SK-N-SH (cell line): Measurements from ENCODE around the gene RARB. TPM values are rescaled to one million over a fixed set of nuclear protein-coding genes. Genes with fewer than 3 reads are reported as not detected.

Source experiments
- CTCF ChIA-PET: fragments of 300-600, 350-600 bp; formaldehyde crosslinking; extraction: SDS; loops from one replicate; lab custom pipeline; 2021; lab: Yijun Ruan, JAX
- POLR2A ChIA-PET: fragments of 350-600 bp; sonication (Branson Sonifier 250); formaldehyde crosslinking; extraction: SDS; loops from one replicate; lab custom pipeline; 2020; ENCODE audit warnings: antibody characterized with exemption, inconsistent platforms; lab: Yijun Ruan, JAX
- DNase-seq: peaks from one replicate; pipeline ENCODE4 v3.0.0; 2012
- H2AFZ ChIP-seq: fragments of 200-600 bp; sonication (generic); 2 replicates; pipeline ENCODE4 v1.8.1; 2016; ENCODE audit warnings: antibody characterized with exemption, mild to moderate bottlenecking, low read depth
- H3F3A ChIP-seq: fragments of 200-600 bp; sonication (generic); replicated peaks from 2 replicates; pipeline ENCODE3; 2016; ENCODE audit warnings: antibody characterized with exemption, mild to moderate bottlenecking; ENCODE audit not compliant: insufficient read depth
- H3K27ac ChIP-seq, 2 experiments: fragments of 200-500 bp in 1 of 2; fragments of 200-600 bp in 1 of 2; sonication (Bioruptor generic) in 1 of 2; sonication (generic), shearing (Covaris generic) in 1 of 2; 2 replicates each; pipeline versions ENCODE4 v1.5.1 to v1.6.1; 2014 to 2016; ENCODE audit warnings: low read depth in 2 of 2, inconsistent platforms in 1 of 2, low read length in 1 of 2, mild to moderate bottlenecking in 1 of 2, mixed read lengths in 1 of 2
- H3K27me3 ChIP-seq: fragments of 200-600 bp; sonication (generic), shearing (Covaris generic); 2 replicates; pipeline ENCODE4 v1.6.1; 2016; ENCODE audit warnings: mixed run types; ENCODE audit not compliant: insufficient read depth
- H3K36me3 ChIP-seq, 2 experiments: fragments of 200-500 bp in 1 of 2; fragments of 200-600 bp in 1 of 2; sonication (Bioruptor generic) in 1 of 2; sonication (generic) in 1 of 2; replicated peaks in 1 of 2; 2 replicates each; pipeline versions ENCODE3 to v1.5.1; 2014 to 2016; ENCODE audit warnings: low read length in 1 of 2, mild to moderate bottlenecking in 1 of 2; ENCODE audit not compliant: insufficient read depth in 2 of 2, control insufficient read depth in 1 of 2
- H3K4me1 ChIP-seq, 2 experiments: fragments of 200-500 bp in 1 of 2; fragments of 200-600 bp in 1 of 2; sonication (Bioruptor generic) in 1 of 2; sonication (generic), shearing (Covaris generic) in 1 of 2; 2 replicates each; pipeline versions ENCODE4 v1.5.1 to v1.6.1; 2014 to 2016; ENCODE audit warnings: low read depth in 1 of 2, low read length in 1 of 2, mixed run types in 1 of 2; ENCODE audit not compliant: insufficient read depth in 2 of 2, control insufficient read depth in 1 of 2
- H3K4me2 ChIP-seq: fragments of 200-600 bp; sonication (generic), shearing (Covaris generic); 2 replicates; pipeline ENCODE4 v1.6.1; 2017; ENCODE audit warnings: mixed run types
- H3K4me3 ChIP-seq, 2 experiments: fragments of 200-500 bp in 1 of 2; fragments of 200-600 bp in 1 of 2; sonication (Bioruptor generic) in 1 of 2; sonication (generic), shearing (Covaris generic) in 1 of 2; 2 replicates each; pipeline versions ENCODE4 v1.5.1 to v1.8.1; 2014 to 2016; ENCODE audit warnings: low read depth in 2 of 2, inconsistent platforms in 1 of 2, low read length in 1 of 2, mild to moderate bottlenecking in 1 of 2, mixed read lengths in 1 of 2, moderate library complexity in 1 of 2
- H3K79me2 ChIP-seq: fragments of 200-600 bp; sonication (generic); 2 replicates; pipeline ENCODE4 v1.8.1; 2017; ENCODE audit warnings: mild to moderate bottlenecking; ENCODE audit not compliant: insufficient read depth
- H3K9ac ChIP-seq: fragments of 200-600 bp; sonication (generic); 2 replicates; pipeline ENCODE4 v1.6.1; 2017; ENCODE audit warnings: mixed run types
- H3K9me2 ChIP-seq: fragments of 200-600 bp; sonication (generic); 2 replicates; pipeline ENCODE4 v1.6.1; 2017; ENCODE audit warnings: mixed run types
- H3K9me3 ChIP-seq: fragments of 200-600 bp; sonication (generic); 2 replicates; pipeline ENCODE4 v1.6.1; 2017; ENCODE audit warnings: mixed run types, mild to moderate bottlenecking, moderate library complexity
- H4K20me1 ChIP-seq: fragments of 200-600 bp; sonication (generic); 2 replicates; pipeline ENCODE4 v1.6.1; 2017; ENCODE audit warnings: mild to moderate bottlenecking, mixed run types; ENCODE audit not compliant: insufficient read depth
- CHD2 ChIP-seq: fragments of 150-350 bp; IDR thresholded peaks from 2 replicates; pipeline ENCODE4 v1.6.1; 2018; ENCODE audit warnings: low read length; ENCODE audit not compliant: partially characterized antibody
- ELF1 ChIP-seq: IDR thresholded peaks from 2 replicates; pipeline ENCODE4 v1.4.0; 2012
- EZH2phosphoT487 ChIP-seq: fragments of 200-600 bp; sonication (generic); IDR thresholded peaks from 2 replicates; pipeline ENCODE4 v1.6.1; 2017; ENCODE audit warnings: low read depth, mixed run types, mild to moderate bottlenecking, antibody characterized with exemption, moderate library complexity, borderline replicate concordance
- FOSL2 ChIP-seq: IDR thresholded peaks from 2 replicates; pipeline ENCODE4 v1.4.0; 2012; ENCODE audit warnings: low read depth, mild to moderate bottlenecking, moderate library complexity, borderline replicate concordance
- FOXJ3 ChIP-seq: sonication (generic); formaldehyde crosslinking; IDR thresholded peaks from 2 replicates; pipeline ENCODE4 v1.5.1; 2020; ENCODE audit warnings: mild to moderate bottlenecking, missing genetic modification reagents
- GABPA ChIP-seq: IDR thresholded peaks from 2 replicates; pipeline ENCODE4 v1.4.0; 2012; ENCODE audit warnings: low read depth, mild to moderate bottlenecking
- JUND ChIP-seq: IDR thresholded peaks from 2 replicates; pipeline ENCODE4 v1.4.0; 2012
- MEF2A ChIP-seq: IDR thresholded peaks from 2 replicates; pipeline ENCODE4 v1.4.0; 2012; ENCODE audit warnings: low read depth, borderline replicate concordance
- MXI1 ChIP-seq: IDR thresholded peaks from 2 replicates; pipeline ENCODE4 v1.6.1; 2012; ENCODE audit warnings: mild to moderate bottlenecking, low read depth, low read length, improper control_type of control experiment
- NRF1 ChIP-seq: IDR thresholded peaks from 2 replicates; pipeline ENCODE4 v1.6.1; 2012; ENCODE audit warnings: low read depth, mild to moderate bottlenecking, low read length
- RFX5 ChIP-seq: IDR thresholded peaks from 2 replicates; pipeline ENCODE4 v1.6.1; 2012; ENCODE audit warnings: mild to moderate bottlenecking, improper control_type of control experiment, low read length
- SIN3A ChIP-seq: IDR thresholded peaks from 2 replicates; pipeline ENCODE4 v1.6.1; 2012; ENCODE audit warnings: low read depth, mild to moderate bottlenecking, low read length, moderate library complexity, borderline replicate concordance
- SMC3 ChIP-seq: IDR thresholded peaks from 2 replicates; pipeline ENCODE4 v1.6.1; 2012; ENCODE audit warnings: low read depth, low read length, improper control_type of control experiment
- TAF1 ChIP-seq: IDR thresholded peaks from 2 replicates; pipeline ENCODE4 v1.6.1; 2012; ENCODE audit warnings: low read depth, mild to moderate bottlenecking, low read length, moderate library complexity, borderline replicate concordance
- TCF12 ChIP-seq: IDR thresholded peaks from 2 replicates; pipeline ENCODE4 v1.4.0; 2012
- TEAD4 ChIP-seq: IDR thresholded peaks from 2 replicates; pipeline ENCODE4 v1.4.0; 2012; ENCODE audit warnings: mild to moderate bottlenecking, borderline replicate concordance; ENCODE audit not compliant: insufficient read depth
- YY1 ChIP-seq: IDR thresholded peaks from 2 replicates; pipeline ENCODE4 v1.4.0; 2012; ENCODE audit warnings: low read depth, mild to moderate bottlenecking
- WGBS: methylation state at CpG from one replicate; pipeline ENCODE4 v1.1.6; 2017; ENCODE audit warnings: low lambda C conversion rate; 5-methylcytosine and 5-hydroxymethylcytosine counted together
- polyA plus RNA-seq, 3 experiments: library from polyadenylated mRNA; depleted of rRNA; stranded (reverse); fragments of >200 nt; gene quantifications; 2 replicates each; pipeline ENCODE4 v1.2.3, GENCODE V29; 2012
- TF ChIP-seq, protein P1 (sequence below): fragments of 150-350 bp; IDR thresholded peaks from 2 replicates; pipeline ENCODE4 v1.6.1; 2016; ENCODE audit warnings: mild to moderate bottlenecking, low read depth, low read length
- TF ChIP-seq, protein P2 (sequence below): IDR thresholded peaks from 2 replicates; pipeline ENCODE4 v1.6.1; 2012; ENCODE audit warnings: mild to moderate bottlenecking, low read depth, low read length, moderate library complexity

RARB gene
- polyA plus RNA-seq, 1 of the 3 experiments (the other 2 are of a cell fraction) = 10.7 TPM

DNA sequence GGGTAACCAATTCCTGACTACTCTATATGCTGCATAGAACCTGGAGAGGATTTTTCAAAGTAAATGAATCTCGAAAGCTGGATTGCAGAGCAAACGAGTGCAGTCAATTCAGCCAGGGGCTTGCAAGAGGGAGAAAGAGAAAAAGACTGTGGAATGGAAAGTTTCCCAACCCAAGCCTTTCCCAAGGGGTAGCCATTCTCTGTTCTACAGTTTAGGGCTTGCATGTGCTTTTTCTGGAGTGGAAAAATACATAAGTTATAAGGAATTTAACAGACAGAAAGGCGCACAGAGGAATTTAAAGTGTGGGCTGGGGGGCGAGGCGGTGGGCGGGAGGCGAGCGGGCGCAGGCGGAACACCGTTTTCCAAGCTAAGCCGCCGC lies 511 bp upstream of the RARB start:
- peak; percentile 24 for DNase-seq
- peaks cover 11 to 26% of the 10 kb centered on the region in 2 experiments; a peak in 3 of 4 replicates for H3K4me1 ChIP-seq
- ChIA-PET POLR2A (interaction anchor here (0.8 to 1.3 kb wide), 7 partner anchors 17 to 714 kb away, joined by 3 to 4 read pairs (median 3); no protein-coding TSS in a partner anchor), CTCF (interaction anchor here (0.8 to 5.0 kb wide), 8 partner anchors 14 to 474 kb away, joined by 3 to 40 read pairs (median 4); no protein-coding TSS in a partner anchor)
- H3F3A ChIP-seq = peaks cover 31% of the 10 kb centered on the region
- peak overlapping the region; percentile 16; the same call in 1 of the 2 replicates for H2AFZ ChIP-seq
- H3K27me3 ChIP-seq = no peaks in the 10 kb centered on the region
- H3K9me3 ChIP-seq = no peaks in the 10 kb centered on the region
- no peaks in the 10 kb centered on the region for H3K36me3 ChIP-seq
- peak overlapping the region; percentile 80 for H3K4me2 ChIP-seq
- H3K9me2 ChIP-seq = no peaks in the 10 kb centered on the region
- H3K27ac ChIP-seq = peak overlapping the region; percentile 89 to 97
- H3K79me2 ChIP-seq = peaks cover 43% of the 10 kb centered on the region
- TF ChIP-seq MXI1 (no peak), TAF1 (no peak), RFX5 (no peak), EZH2phosphoT487 (no peak), GABPA (no peak), FOSL2 (no peak), FOXJ3 (no peak), YY1 (no peak), MEF2A (no peak), ELF1 (no peak), CHD2 (no peak), JUND (no peak), NRF1 (no peak), TEAD4 (no peak), TCF12 (no peak), SIN3A (no peak), SMC3 (no peak)
- TF ChIP-seq, protein P1, sequence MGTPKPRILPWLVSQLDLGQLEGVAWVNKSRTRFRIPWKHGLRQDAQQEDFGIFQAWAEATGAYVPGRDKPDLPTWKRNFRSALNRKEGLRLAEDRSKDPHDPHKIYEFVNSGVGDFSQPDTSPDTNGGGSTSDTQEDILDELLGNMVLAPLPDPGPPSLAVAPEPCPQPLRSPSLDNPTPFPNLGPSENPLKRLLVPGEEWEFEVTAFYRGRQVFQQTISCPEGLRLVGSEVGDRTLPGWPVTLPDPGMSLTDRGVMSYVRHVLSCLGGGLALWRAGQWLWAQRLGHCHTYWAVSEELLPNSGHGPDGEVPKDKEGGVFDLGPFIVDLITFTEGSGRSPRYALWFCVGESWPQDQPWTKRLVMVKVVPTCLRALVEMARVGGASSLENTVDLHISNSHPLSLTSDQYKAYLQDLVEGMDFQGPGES = no peak
- TF ChIP-seq, protein P2, sequence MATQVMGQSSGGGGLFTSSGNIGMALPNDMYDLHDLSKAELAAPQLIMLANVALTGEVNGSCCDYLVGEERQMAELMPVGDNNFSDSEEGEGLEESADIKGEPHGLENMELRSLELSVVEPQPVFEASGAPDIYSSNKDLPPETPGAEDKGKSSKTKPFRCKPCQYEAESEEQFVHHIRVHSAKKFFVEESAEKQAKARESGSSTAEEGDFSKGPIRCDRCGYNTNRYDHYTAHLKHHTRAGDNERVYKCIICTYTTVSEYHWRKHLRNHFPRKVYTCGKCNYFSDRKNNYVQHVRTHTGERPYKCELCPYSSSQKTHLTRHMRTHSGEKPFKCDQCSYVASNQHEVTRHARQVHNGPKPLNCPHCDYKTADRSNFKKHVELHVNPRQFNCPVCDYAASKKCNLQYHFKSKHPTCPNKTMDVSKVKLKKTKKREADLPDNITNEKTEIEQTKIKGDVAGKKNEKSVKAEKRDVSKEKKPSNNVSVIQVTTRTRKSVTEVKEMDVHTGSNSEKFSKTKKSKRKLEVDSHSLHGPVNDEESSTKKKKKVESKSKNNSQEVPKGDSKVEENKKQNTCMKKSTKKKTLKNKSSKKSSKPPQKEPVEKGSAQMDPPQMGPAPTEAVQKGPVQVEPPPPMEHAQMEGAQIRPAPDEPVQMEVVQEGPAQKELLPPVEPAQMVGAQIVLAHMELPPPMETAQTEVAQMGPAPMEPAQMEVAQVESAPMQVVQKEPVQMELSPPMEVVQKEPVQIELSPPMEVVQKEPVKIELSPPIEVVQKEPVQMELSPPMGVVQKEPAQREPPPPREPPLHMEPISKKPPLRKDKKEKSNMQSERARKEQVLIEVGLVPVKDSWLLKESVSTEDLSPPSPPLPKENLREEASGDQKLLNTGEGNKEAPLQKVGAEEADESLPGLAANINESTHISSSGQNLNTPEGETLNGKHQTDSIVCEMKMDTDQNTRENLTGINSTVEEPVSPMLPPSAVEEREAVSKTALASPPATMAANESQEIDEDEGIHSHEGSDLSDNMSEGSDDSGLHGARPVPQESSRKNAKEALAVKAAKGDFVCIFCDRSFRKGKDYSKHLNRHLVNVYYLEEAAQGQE = no peak
- H3K4me3 ChIP-seq = peak overlapping the region; percentile 70 to 80
- peak overlapping the region; percentile 77 for H3K9ac ChIP-seq
- 5% methylated on average over 13 of the region's 13 CpGs for WGBS
- H4K20me1 ChIP-seq = no peaks in the 10 kb centered on the region
